IMR-90 (cell line): ENCODE measurements around the gene RNF223. TPM values are rescaled to one million over a fixed set of nuclear protein-coding genes. Genes with fewer than 3 reads are reported as not detected.

ENCODE experiments used
- ATAC-seq: fragments of 200-7000 bp; cut with Tn5 transposase; 2 replicates; pipeline ENCODE4 v1.9.1; 2020; ENCODE audit warnings: low read depth, mild to moderate bottlenecking, moderate library complexity
- BruUV-seq: library from RNA; stranded (reverse); fragments of 400-500 nt; replicated peaks from 2 replicates; lab custom pipeline; 2021; lab: Mats Ljungman, UMichigan
- CTCF ChIA-PET: fragments of 300-600 bp; formaldehyde crosslinking; extraction: SDS; loops from one replicate; lab custom pipeline; 2021; ENCODE audit warnings: antibody characterized with exemption; lab: Yijun Ruan, JAX
- POLR2A ChIA-PET: fragments of 300-600 bp; sonication (Branson Sonifier 250); formaldehyde crosslinking; loops from one replicate; lab custom pipeline; 2022; ENCODE audit warnings: antibody characterized with exemption; ENCODE audit not compliant: unreplicated experiment; lab: Charles Lee
- DNase-seq: peaks from one replicate; pipeline ENCODE4 v3.0.0; 2013
- H2AFZ ChIP-seq: replicated peaks from 2 replicates; pipeline ENCODE3; 2013; ENCODE audit warnings: low read length, mild to moderate bottlenecking; ENCODE audit not compliant: poor library complexity
- H2AK5ac ChIP-seq: 2 replicates; pipeline ENCODE4 v1.6.1; 2013; ENCODE audit warnings: low read depth, low read length, inconsistent platforms
- H2AK9ac ChIP-seq: replicated peaks from 2 replicates; pipeline ENCODE3; 2013; ENCODE audit warnings: mild to moderate bottlenecking, low read depth, low read length, moderate library complexity; ENCODE audit not compliant: poor library complexity
- H2BK120ac ChIP-seq: 2 replicates; pipeline ENCODE4 v1.6.1; 2013; ENCODE audit warnings: low read depth, low read length, inconsistent platforms
- H2BK15ac ChIP-seq: 3 replicates; pipeline ENCODE4 v1.6.1; 2013; ENCODE audit warnings: low read depth, low read length, inconsistent platforms
- H2BK20ac ChIP-seq: 2 replicates; pipeline ENCODE4 v1.6.1; 2013; ENCODE audit warnings: low read depth, mild to moderate bottlenecking, inconsistent platforms, low read length, moderate library complexity
- H2BK5ac ChIP-seq: 2 replicates; pipeline ENCODE4 v1.6.1; 2013; ENCODE audit warnings: mild to moderate bottlenecking, low read depth, low read length, inconsistent platforms; ENCODE audit not compliant: poor library complexity, severe bottlenecking
- H3K14ac ChIP-seq: replicated peaks from 2 replicates; pipeline ENCODE4 v1.6.1; 2013; ENCODE audit warnings: low read depth, low read length, inconsistent platforms
- H3K18ac ChIP-seq: 2 replicates; pipeline ENCODE4 v1.6.1; 2013; ENCODE audit warnings: low read depth, low read length, control low read depth
- H3K23ac ChIP-seq: 2 replicates; pipeline ENCODE4 v1.6.1; 2013; ENCODE audit warnings: low read depth, low read length, inconsistent platforms
- H3K27ac ChIP-seq: 2 replicates; pipeline ENCODE4 v1.5.1; 2013; ENCODE audit warnings: mild to moderate bottlenecking, control low read depth, low read length; ENCODE audit not compliant: insufficient read depth
- H3K27me3 ChIP-seq: 2 replicates; pipeline ENCODE4 v1.6.1; 2013; ENCODE audit warnings: low read length; ENCODE audit not compliant: control insufficient read depth, insufficient read depth
- H3K36me3 ChIP-seq: 2 replicates; pipeline ENCODE4 v1.6.1; 2013; ENCODE audit warnings: low read length, mixed read lengths; ENCODE audit not compliant: control insufficient read depth, insufficient read depth
- H3K4ac ChIP-seq: 2 replicates; pipeline ENCODE4 v1.6.1; 2013; ENCODE audit warnings: low read depth, low read length, inconsistent platforms
- H3K4me1 ChIP-seq: 2 replicates; pipeline ENCODE4 v1.6.1; 2013; ENCODE audit warnings: low read length, mixed read lengths; ENCODE audit not compliant: control insufficient read depth, insufficient read depth
- H3K4me2 ChIP-seq: 2 replicates; pipeline ENCODE4 v1.6.1; 2013; ENCODE audit warnings: low read depth, mild to moderate bottlenecking, control low read depth, low read length, moderate library complexity
- H3K4me3 ChIP-seq: 2 replicates; pipeline ENCODE4 v1.5.1; 2013; ENCODE audit warnings: low read depth, mild to moderate bottlenecking, control low read depth, low read length, moderate library complexity; ENCODE audit not compliant: insufficient read depth
- H3K56ac ChIP-seq: 2 replicates; pipeline ENCODE4 v1.6.1; 2013; ENCODE audit warnings: low read length, inconsistent platforms; ENCODE audit not compliant: insufficient read depth; ENCODE audit errors: extremely low read depth
- H3K79me1 ChIP-seq, 2 experiments: 2 replicates each; pipeline ENCODE4 v1.6.1; 2013; ENCODE audit warnings: low read length in 2 of 2, inconsistent platforms in 1 of 2, low read depth in 1 of 2
- H3K9ac ChIP-seq: 2 replicates; pipeline ENCODE4 v1.6.1; 2013; ENCODE audit warnings: low read depth, low read length, control low read depth
- H3K9me1 ChIP-seq: 2 replicates; pipeline ENCODE4 v1.6.1; 2013; ENCODE audit warnings: low read length, inconsistent platforms; ENCODE audit not compliant: insufficient read depth
- H3K9me3 ChIP-seq: 2 replicates; pipeline ENCODE4 v1.6.1; 2013; ENCODE audit warnings: low read length; ENCODE audit not compliant: control insufficient read depth, insufficient read depth
- H4K20me1 ChIP-seq: 2 replicates; pipeline ENCODE4 v1.6.1; 2013; ENCODE audit warnings: low read length, inconsistent platforms; ENCODE audit not compliant: insufficient read depth
- H4K5ac ChIP-seq: 2 replicates; pipeline ENCODE4 v1.6.1; 2013; ENCODE audit warnings: mild to moderate bottlenecking, low read depth, low read length, control low read depth
- H4K8ac ChIP-seq, 2 experiments: 2 replicates each; pipeline ENCODE4 v1.6.1; 2013; ENCODE audit warnings: low read depth in 2 of 2, low read length in 2 of 2, control low read depth in 1 of 2, inconsistent platforms in 1 of 2
- H4K91ac ChIP-seq: 2 replicates; pipeline ENCODE4 v1.6.1; 2013; ENCODE audit warnings: low read depth, low read length, inconsistent platforms; ENCODE audit not compliant: insufficient read depth
- BHLHE40 ChIP-seq: fragments of 150-350 bp; IDR thresholded peaks from 2 replicates; pipeline ENCODE4 v1.6.1; 2016; ENCODE audit warnings: mild to moderate bottlenecking, low read depth, low read length
- CEBPB ChIP-seq: IDR thresholded peaks from 2 replicates; pipeline ENCODE4 v1.6.1; 2012; ENCODE audit warnings: low read depth, low read length, improper control_type of control experiment
- CHD1 ChIP-seq: IDR thresholded peaks from 2 replicates; pipeline ENCODE4 v1.6.1; 2012; ENCODE audit warnings: low read depth, low read length, improper control_type of control experiment
- CTCF ChIP-seq: conservative IDR thresholded peaks from 2 replicates; pipeline ENCODE4 v1.5.1; 2012; ENCODE audit warnings: mild to moderate bottlenecking, low read depth, low read length, improper control_type of control experiment
- ELK1 ChIP-seq: fragments of 150-350 bp; IDR thresholded peaks from 2 replicates; pipeline ENCODE4 v1.6.1; 2016; ENCODE audit warnings: low read depth, mild to moderate bottlenecking, low read length, moderate library complexity, borderline replicate concordance
- FOS ChIP-seq: fragments of 150-350 bp; IDR thresholded peaks from 2 replicates; pipeline ENCODE4 v1.6.1; 2016; ENCODE audit warnings: low read depth, low read length
- MAFK ChIP-seq: IDR thresholded peaks from 2 replicates; pipeline ENCODE4 v1.6.1; 2012; ENCODE audit warnings: low read depth, low read length, improper control_type of control experiment
- MAZ ChIP-seq: IDR thresholded peaks from 2 replicates; pipeline ENCODE4 v1.6.1; 2012; ENCODE audit warnings: low read depth, mild to moderate bottlenecking, low read length, improper control_type of control experiment, moderate library complexity, borderline replicate concordance
- MXI1 ChIP-seq: IDR thresholded peaks from 2 replicates; pipeline ENCODE4 v1.6.1; 2012; ENCODE audit warnings: low read depth, mild to moderate bottlenecking, low read length, moderate library complexity, borderline replicate concordance
- NFE2L2 ChIP-seq: fragments of 150-350 bp; IDR thresholded peaks from 2 replicates; pipeline ENCODE4 v1.6.1; 2016; ENCODE audit warnings: low read depth, mild to moderate bottlenecking, low read length
- POLR2A ChIP-seq: IDR thresholded peaks from 2 replicates; pipeline ENCODE4 v1.6.1; 2012; ENCODE audit warnings: mild to moderate bottlenecking, low read depth, low read length
- RAD21 ChIP-seq: IDR thresholded peaks from 2 replicates; pipeline ENCODE4 v1.6.1; 2012; ENCODE audit warnings: low read length, improper control_type of control experiment
- RCOR1 ChIP-seq: IDR thresholded peaks from 2 replicates; pipeline ENCODE4 v1.6.1; 2012; ENCODE audit warnings: mild to moderate bottlenecking, low read length, improper control_type of control experiment; ENCODE audit not compliant: insufficient replicate concordance
- RFX5 ChIP-seq: IDR thresholded peaks from 2 replicates; pipeline ENCODE4 v1.8.0; 2012; ENCODE audit warnings: low read depth, mild to moderate bottlenecking, low read length, moderate library complexity
- SMC3 ChIP-seq: fragments of 150-350 bp; IDR thresholded peaks from 2 replicates; pipeline ENCODE4 v1.6.1; 2016; ENCODE audit warnings: low read depth, mild to moderate bottlenecking, antibody characterized with exemption, low read length, moderate library complexity
- USF2 ChIP-seq: fragments of 150-350 bp; IDR thresholded peaks from 2 replicates; pipeline ENCODE4 v1.6.1; 2017; ENCODE audit warnings: mild to moderate bottlenecking, antibody characterized with exemption, low read length, low read depth
- WGBS, 2 experiments: methylation state at CpG; one replicate each; pipeline versions ENCODE4 v1.1.5 to v1.1.7; 2013; ENCODE audit warnings: missing lambda C conversion rate in 2 of 2; ENCODE audit not compliant: insufficient read length in 1 of 2; ENCODE audit errors: extremely low coverage in 2 of 2; 5-methylcytosine and 5-hydroxymethylcytosine counted together
- dilution Hi-C: fragments of 300-500 bp; cut with HindIII; formaldehyde crosslinking; loops from one replicate; pipeline ENCODE4 v1.14.3; 2018; ENCODE audit warnings: low sequenced_read_pairs; ENCODE audit not compliant: unreplicated experiment
- in situ Hi-C: fragments of 300-500 bp; cut with MboI; formaldehyde crosslinking; loops from 3 replicates; pipeline ENCODE4 v1.14.3; 2019; ENCODE audit warnings: low sequenced_read_pairs, inconsistent platforms, mixed read lengths
- intact Hi-C: fragments of 100-400 bp; cut with micrococcal nuclease; formaldehyde crosslinking; loops from 2 replicates; pipeline ENCODE4 v1.10.0; 2022
- polyA plus RNA-seq, 3 experiments: library from polyadenylated mRNA; depleted of rRNA; stranded (reverse); fragments of >200 nt; gene quantifications; 2 replicates each; pipeline ENCODE4 v1.2.3, GENCODE V29; 2012; ENCODE audit warnings: low replicate concordance in 1 of 3
- total RNA-seq: library from RNA; depleted of rRNA; stranded (reverse); fragments of >200 nt; gene quantifications from 2 replicates; pipeline ENCODE4 v1.2.3, GENCODE V29; 2012

The RNF223 gene
- total and polyA plus RNA-seq, 2 of the 4 experiments (the other 2 are of a cell fraction), result not detected

GRCh38 chr1:1092149-1092855 lies 18.2 kb upstream of the RNF223 start:
- Histone ChIP-seq H3K27ac (no peak overlapping the region), H3K56ac (no peak overlapping the region), H3K14ac (no peak overlapping the region), H3K18ac (no peak overlapping the region), H3K4me3 (no peak overlapping the region), H3K23ac (no peak overlapping the region), H3K79me1 (no peaks in the 10 kb centered on the region), H3K9ac (no peak overlapping the region), H2BK15ac (no peak overlapping the region), H3K9me3 (no peaks in the 10 kb centered on the region), H2AFZ (no peak overlapping the region), H3K4me1 (no peaks in the 10 kb centered on the region), H3K9me1 (0 out of 2 replicates have a peak, but pooled peaks cover 3% of the 10 kb centered on the region), H3K4me2 (no peak overlapping the region), H2BK5ac (no peak overlapping the region), H2BK120ac (no peak overlapping the region), H3K36me3 (no peaks in the 10 kb centered on the region), H4K5ac (no peak overlapping the region), H4K20me1 (no peaks in the 10 kb centered on the region), H3K4ac (no peak overlapping the region), H2AK9ac (peak overlapping the region; percentile 28), H3K27me3 (no peaks in the 10 kb centered on the region), H2BK20ac (no peak overlapping the region), H2AK5ac (no peak overlapping the region), H4K91ac (no peak overlapping the region), H4K8ac (no peak overlapping the region)
- BruUV-seq, result no TSS peak
- in situ Hi-C loops, result no loop called here
- POLR2A ChIA-PET, result no interaction called here
- CTCF ChIA-PET, result no interaction called here
- ATAC-seq (no peak), DNase-seq (no peak)
- dilution Hi-C loops, result no loop called here
- TF ChIP-seq CHD1 (no peak), NFE2L2 (no peak), BHLHE40 (no peak), MAFK (no peak), MAZ (no peak), FOS (no peak), RFX5 (no peak), POLR2A (no peak), SMC3 (no peak), RCOR1 (no peak), RAD21 (no peak), USF2 (no peak), ELK1 (no peak), MXI1 (no peak), CEBPB (no peak), CTCF (no peak)
- intact Hi-C loops, result no loop called here
- WGBS, 2 experiments, result 98% methylated on average over 8 of the region's 28 CpGs; no CpG with 5 or more reads in 1 of the 2 experiments
